Measurements from ENCODE around the gene OPA1.

The OPA1 gene

DNA sequence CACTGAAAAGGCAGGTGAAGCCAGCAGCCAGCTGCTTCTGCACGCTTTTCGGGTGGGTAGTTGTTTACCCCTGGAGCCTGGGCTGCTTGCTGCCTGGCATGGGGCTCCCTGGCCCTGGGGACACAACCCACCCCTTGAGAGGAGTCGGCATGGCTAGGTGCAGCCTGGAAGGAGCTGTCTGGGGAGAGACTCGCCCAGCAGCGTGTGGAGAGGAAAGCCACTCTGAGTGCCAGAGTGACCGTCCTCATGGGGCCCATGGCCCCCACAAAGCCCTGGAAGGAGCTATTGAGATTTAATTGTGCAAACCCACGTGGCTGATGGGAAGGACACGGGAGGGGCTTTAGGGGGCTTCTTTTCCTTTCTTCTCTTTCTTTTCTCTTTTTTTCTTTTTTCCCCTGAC, 137.5 kb downstream of the OPA1 start:
- in situ Hi-C loops (cut with HindIII; ENCODE audit: low sequenced_read_pairs): no loop called here

DNA sequence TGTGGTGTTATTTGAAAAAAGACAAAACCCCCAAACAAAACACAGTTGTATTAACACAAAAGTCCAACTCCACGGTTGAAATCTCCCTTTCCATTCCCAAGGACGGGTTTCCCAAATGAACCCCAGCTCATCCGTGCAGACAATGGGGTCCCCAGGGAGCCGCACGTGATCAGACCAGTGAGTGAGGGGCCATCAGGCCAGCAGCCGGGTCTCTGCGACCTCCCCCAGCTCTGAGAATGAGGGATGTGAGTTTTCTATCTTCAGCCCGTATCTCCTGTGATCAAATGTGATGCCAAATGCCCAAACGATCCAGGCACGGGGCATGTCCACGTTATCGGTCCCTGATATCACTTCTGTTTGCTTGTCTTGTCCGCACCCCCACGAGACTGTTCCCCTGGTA, 138.0 kb downstream of the OPA1 start:
- in situ Hi-C loops (cut with HindIII; ENCODE audit: low sequenced_read_pairs): no loop called here

DNA sequence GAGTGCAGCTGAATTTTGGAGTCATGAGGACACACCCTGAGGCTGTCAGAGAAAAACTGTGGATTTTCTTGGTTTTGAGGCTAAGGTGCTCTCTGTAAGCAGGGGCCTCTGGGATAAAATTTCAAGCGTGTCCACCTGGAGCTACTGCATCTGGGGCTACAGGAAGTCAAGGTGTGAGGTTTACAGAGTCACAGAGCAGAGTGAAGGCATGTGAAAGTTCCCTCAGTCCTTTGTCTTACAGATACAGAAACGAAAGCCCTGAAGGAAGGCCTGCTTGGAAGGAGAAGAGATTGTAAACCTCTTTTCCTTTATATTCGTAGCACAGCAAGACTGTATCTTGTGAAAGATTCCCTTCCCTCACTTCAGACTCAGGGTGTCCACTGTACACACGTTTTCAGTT, 138.6 kb downstream of the OPA1 start:
- in situ Hi-C loops (cut with HindIII; ENCODE audit: low sequenced_read_pairs): no loop called here

DNA sequence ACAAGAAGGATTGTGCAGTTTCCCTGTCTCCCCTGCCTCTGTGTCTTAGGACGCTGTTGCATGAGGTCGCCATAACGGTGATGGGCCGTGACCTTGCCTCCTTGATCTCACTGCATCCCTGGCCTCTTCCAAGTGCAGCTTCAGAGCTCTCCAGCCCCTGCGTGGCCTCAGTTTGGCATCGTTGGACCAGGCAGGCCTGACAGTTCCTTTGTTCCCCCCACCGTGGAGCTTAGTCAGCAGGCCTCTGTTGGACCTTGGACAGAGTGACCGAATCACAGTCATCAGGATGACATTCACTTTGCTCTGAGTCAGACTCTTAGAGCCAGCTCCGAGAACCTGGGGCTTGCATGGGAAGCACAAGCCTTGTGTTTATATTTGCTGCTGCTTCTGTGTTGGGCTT, 139.4 kb downstream of the OPA1 start:
- in situ Hi-C loops (cut with HindIII; ENCODE audit: low sequenced_read_pairs): no loop called here

DNA sequence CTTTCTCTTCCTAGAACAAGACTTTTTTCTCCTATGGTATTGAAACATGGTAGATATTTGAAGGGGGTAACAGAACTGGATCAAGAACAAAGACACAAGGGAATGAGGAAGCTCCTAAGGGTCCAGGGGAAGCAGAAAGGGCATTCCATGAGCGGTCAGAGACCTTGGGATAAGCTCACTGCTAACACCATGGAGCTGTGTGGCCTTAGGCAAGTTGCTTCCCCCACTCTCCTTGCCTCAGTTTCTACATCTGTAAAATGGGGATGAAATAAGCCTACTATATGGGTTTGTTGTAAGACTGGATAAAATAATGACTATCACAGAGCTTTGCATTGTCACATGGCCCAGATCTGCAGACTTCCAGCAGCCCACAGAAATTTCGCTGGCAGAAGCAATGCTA, 139.8 kb downstream of the OPA1 start:
- in situ Hi-C loops (cut with HindIII; ENCODE audit: low sequenced_read_pairs): no loop called here

DNA sequence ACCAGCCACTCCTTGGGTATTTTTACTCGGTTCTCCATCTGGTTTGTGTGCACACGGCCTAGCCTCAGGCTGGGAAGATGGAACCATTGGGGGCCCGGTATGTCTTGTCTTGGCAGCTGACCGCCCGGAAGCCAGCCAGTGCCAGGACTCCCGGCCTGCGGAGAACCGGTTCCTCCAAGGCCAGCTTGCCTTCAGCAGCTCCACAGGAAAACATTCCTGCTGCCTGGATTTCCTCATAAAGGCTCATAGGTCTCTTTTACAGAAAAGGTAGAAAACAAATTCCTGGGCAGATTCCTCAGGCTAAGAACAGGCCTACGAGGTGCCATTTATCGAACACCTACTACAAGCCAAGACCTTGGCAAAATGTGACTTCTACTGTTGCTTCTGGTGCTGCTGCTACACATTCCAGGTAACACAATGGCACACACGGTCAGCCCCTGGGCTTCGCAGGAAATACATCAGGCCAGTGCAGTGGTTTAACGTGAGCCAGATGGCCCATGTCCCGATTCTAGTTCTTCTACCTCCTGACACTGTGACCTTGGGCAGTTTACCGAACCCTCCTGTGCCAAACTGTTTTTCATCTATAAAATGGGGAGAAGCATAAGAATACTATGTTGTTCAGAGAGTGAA, 141.8 kb downstream of the OPA1 start:
- in situ Hi-C loops (cut with HindIII; ENCODE audit: low sequenced_read_pairs): no loop called here

DNA sequence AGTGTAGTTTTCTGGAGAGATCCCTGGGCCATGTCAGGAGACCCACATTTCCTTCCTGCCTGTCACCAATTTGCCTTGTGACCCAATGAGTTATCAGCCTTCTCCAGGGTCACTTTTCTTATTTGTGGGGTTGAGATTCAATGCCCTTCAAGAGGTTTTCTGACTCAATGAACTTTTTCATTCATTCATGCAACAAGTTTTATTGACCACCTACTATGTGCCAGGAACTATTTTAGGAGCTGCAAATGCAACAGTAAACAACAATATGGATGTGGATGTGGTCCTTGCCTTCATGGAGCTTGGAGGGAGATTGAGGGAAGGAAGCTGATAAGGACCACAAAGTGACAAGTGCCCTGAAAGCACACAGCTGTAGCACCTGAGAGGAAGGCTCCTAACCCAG, 142.8 kb downstream of the OPA1 start:
- in situ Hi-C loops (cut with HindIII; ENCODE audit: low sequenced_read_pairs): no loop called here

DNA sequence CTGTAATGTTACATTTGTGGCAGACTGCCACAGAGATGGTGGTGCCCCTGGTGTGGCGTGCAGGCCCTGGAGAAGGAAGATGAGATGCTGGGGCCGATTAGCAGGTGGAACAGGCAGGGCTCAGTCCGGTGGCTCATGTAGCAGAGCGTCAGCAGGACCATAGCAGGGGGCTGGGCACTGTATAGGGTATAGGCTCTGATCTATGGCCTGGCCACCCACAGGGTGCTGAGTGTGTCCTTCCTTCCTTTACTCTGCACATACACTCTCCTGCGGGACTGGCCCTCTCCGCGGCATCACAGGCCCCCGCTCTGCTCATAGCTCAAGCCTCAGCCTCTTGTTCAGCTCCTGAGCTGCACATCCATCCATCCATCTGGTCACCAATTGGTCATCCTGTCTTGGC, 143.6 kb downstream of the OPA1 start:
- in situ Hi-C loops (cut with HindIII; ENCODE audit: low sequenced_read_pairs): no loop called here

DNA sequence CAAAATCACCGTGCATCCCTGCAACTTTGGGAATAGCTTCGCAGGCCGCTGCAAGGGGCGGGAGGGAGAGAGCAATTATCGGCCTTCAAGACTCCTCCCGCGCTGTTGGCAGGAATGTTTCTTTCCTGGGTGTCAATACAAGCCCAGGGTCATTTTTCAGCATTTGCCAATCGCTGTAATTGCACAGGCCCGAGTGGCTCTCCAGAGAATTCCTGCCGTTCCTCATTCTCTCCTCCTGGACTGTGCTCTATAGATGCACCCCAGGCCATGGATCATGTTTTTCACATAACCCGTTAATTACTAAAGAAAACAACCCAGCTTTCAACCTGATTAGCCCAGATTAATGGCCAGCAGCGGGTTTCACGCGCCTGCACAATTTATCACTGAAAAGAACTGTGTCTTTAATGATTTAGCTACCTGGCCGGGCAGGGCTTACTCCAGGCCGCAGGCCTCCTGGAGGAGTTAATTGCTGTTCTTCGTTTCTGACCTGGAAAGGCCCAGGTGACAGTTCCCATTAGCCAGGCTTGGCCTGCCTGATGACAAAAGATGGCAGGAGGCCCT, 144.3 kb downstream of the OPA1 start:
- in situ Hi-C loops (cut with HindIII; ENCODE audit: low sequenced_read_pairs): no loop called here

DNA sequence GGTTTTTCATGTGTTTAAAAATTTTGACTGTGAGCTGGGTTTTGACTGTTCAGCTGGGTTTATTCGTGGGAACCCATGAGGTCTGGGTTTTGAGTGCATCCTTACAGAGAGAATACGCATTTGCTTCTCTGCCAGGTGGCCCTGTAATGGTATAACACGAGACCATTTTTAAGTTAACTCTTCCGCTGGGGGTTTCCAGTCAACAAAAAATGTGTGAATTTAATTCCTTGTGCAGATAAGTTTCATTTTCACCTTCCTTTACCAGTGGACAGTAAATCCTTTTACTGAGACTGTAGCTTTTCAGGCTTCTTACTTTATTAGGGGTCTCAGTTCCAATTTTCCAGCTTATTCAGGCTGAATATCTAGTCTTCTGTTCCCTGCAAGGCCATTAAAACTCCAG, 149.6 kb downstream of the OPA1 start:
- in situ Hi-C loops (cut with HindIII; ENCODE audit: low sequenced_read_pairs): no loop called here

DNA sequence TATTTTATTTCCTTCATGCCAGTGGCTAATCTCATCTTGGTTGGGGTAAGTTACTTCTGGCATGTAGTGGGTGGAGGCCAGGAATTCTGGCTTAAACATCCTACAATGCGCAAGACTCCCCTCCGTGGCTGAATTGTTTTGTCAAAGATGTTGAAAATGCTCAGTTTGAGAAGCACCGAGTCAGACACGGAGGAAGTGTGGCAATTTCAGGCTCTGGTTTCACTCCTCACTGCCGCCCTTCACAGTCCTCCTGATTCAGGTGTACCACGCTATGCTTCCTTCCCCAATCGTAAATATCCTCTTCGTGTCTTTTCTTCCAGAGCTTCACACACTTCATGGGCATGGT, 150.7 kb downstream of the OPA1 start:
- in situ Hi-C loops (cut with HindIII; ENCODE audit: low sequenced_read_pairs): no loop called here

DNA sequence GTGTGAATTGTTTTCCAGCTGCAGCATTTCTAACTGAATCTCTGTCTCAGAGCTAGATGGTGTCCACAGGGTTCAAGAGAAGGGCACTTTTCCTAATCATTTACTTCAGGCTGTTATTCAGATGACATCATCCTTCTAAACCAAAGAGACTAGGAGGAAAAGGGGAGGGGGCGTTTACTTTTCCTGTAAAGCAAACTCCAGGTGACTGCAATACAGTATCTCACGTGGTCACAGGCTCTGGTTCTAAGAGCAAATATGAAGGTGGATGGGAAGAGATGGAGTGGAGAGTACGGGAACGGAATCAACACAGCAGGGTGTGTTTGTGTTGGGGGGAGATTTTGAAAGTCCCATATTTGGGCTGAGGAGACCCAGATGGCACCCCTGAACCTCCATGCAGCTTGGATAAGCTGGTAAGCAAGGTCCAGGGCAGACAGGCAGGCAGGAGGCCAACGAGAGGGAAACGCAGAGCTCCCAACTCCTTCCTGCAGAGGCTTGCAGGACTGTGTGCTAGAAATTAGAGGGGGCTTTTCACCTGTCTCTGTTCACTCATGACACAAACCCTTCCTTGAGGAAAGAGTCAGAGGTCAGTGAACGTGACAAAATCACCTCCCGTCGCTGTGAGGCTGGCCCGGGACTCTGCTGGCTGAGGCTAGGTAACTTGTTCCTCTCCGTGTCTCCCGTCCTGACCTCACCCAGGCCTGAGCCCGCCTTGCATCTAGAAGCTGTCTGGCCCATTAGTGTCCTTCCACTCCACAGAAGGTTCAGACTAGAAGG, 151.2 kb downstream of the OPA1 start:
- in situ Hi-C loops (cut with HindIII; ENCODE audit: low sequenced_read_pairs): no loop called here

DNA sequence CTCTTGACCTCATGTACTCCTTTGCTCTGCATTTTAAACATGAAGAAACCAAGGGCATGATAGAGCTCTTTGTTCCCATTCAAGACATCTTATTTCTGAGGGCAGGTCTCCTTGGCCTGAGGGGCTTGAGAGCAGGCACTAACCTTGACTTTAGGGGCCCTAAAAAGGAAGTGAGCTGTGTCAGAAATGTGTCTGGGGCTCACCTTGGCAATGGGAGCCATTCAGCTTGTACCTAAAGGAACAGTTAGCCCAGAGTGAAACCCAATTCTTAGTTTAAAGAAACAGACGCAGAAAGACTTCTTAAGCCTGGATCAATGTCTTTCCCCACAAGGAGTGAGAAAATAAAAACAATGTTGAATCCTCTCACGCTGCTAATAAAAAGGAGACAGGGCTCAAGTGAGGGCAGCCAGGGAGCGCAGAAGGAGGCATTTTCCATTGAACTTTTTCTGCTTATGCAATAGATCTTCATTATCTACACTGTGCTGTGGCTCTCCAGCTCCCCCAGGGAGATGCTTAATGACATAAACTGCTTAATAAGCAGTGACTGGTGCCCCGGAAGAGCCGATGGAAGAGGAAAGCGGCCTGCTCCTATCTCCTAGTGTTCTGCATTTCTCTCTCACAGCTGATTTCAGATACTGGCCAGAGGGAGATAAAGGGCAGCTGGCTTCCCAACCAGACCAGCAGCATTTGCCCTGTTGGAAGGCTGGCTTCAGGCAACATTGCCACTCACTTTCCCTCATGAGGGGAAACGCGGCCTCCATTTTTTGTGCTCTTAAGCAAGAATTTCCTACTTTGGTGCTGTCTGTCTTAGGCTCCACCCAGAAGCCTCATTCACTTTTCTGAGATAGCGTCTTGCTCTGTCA, 152.0 kb downstream of the OPA1 start:
- in situ Hi-C loops (cut with HindIII; ENCODE audit: low sequenced_read_pairs): no loop called here

DNA sequence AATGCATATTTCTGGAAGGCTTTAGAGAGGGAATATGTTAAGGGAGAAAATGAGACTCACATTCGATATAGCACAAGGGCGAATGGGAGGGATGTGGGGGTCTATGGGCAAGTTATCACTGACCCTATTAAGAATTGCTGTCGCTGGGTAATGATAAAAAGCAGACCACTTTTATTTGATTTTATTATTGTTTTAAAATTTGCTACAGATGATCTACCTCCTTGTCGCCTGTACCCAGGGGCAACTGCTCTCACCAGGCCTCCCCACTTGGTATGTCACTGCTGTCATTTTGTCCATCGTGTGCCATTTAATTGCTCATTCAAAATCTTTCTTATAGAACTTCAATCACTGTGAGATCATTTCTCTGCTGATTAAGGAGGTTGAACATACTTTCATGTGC, 153.8 kb downstream of the OPA1 start:
- in situ Hi-C loops (cut with HindIII; ENCODE audit: low sequenced_read_pairs): no loop called here
